Kidney capillary endothelial cell (primary cell): ENCODE measurements around the gene SLC49A3.
"Not testable (repeated sequence)": the region's sequence is repeated elsewhere in the genome, so short reads cannot be mapped to it uniquely, and the experiment has no call there.

Experiments
- DNase-seq: peaks from one replicate; pipeline ENCODE4 v3.0.0-alpha.2; 2018; ENCODE audit warnings: low spot score

SLC49A3 gene

DNA sequence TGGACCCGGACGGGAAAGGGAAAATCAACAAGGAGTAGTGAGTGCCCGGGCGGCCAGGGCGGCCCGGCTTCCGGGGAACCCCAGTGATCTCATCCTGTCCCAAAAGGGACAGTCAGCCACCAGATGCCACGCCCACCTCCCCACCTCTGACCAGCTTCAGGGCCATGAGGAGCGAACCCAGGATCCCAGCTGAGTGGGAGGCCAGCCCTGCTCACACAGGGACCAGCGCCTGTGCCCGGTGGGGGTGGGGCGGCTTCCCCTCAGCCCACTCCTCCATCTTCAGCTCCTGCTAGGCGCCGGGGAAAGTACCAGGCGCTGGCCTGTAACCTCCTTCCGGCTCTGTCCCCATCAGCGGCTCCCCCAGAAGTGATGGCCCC is 8.4 kb downstream of the SLC49A3 start:
- no peak for DNase-seq

DNA sequence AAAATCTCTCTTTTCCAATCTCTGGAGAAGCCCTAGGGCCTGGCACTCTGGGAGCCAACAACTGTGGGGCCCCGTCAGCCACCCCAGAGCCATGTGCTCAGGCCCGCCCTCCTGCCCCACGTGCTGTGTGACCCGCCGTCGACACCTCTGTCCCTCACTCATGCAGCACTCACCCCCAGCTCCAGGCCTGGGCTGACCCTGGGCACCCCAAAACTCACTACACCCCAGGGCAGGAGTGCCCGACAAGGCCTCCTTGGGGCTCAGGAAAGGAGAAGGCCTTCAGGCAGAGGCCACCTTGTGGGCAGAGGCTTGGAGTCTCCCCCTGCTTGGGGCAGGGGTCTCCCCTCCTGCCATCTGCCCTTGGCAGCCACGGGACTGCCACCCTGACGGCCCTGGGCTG is 8.9 kb downstream of the SLC49A3 start:
- DNase-seq = no peak

DNA sequence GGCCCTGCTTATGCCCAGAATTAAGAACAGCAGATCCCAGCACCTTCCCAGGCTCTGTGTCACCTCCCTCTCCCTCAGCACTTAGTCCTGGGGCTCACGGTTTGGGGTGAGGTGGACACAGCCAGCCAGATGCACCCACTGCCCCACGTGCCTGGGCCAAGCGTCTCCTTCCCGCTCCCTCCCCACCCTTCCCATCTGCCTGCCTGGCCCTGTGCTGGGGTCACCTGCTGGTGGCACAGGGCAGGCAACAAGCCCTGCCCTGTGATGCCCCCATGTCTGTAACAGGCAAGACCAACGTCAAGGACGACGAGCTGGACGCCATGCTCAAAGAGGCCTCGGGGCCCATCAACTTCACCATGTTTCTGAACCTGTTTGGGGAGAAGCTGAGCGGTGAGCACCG is 9.3 kb downstream of the SLC49A3 start:
- no peak for DNase-seq

DNA sequence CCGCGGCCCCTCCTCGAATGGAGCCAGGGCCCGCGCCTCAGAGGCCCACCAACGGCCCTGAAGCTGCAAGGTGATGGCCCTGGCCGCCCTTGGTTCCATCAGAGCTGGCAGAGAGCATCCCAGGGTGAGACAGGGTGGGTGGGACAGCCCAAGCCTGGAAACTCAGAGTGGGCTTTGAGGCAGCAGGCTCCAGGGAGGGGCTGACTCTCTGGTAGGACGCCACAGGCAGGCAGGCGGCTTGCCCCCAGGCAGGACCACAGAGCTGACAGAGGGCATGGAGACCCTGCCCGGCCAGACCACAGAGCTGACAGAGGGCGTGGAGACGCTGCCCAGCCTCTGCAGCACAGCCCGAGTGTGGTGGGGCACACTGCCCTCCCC is 9.9 kb downstream of the SLC49A3 start:
- DNase-seq = no peak

DNA sequence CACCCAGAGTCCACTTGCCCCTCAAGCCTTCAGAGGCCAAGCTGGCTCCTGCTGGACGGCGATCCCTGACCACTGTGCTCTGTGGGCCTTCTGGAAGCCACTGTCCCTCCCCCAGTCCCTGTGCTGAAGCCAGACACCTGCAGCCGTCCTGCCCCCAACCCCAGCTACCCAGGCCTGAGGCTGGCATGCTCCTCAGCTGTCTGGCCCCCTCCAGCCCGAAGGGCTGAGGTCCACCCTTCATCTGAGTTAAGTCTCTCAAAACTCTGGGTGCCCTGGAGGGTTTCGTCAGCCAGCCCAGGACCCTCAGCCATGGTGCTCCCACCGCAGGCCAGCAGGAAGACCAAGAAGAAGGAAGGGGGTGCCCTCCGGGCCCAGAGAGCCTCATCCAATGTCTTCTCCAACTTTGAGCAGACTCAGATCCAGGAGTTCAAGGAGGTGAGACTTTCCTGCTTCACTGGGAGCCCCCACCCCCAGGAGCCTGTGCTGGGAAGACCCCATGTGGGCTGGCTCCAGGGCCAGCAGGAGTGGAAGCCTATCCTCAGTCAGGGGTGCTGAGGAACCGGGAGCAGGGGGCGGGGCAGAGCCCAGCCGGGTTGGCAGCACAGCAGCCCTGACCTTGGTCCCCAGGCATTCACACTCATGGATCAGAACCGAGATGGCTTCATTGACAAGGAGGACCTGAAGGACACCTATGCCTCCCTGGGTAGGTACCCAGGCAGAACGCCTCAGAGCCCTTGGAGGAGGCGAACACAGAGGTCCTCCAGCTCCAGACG is 10.4 kb downstream of the SLC49A3 start:
- no peak for DNase-seq

DNA sequence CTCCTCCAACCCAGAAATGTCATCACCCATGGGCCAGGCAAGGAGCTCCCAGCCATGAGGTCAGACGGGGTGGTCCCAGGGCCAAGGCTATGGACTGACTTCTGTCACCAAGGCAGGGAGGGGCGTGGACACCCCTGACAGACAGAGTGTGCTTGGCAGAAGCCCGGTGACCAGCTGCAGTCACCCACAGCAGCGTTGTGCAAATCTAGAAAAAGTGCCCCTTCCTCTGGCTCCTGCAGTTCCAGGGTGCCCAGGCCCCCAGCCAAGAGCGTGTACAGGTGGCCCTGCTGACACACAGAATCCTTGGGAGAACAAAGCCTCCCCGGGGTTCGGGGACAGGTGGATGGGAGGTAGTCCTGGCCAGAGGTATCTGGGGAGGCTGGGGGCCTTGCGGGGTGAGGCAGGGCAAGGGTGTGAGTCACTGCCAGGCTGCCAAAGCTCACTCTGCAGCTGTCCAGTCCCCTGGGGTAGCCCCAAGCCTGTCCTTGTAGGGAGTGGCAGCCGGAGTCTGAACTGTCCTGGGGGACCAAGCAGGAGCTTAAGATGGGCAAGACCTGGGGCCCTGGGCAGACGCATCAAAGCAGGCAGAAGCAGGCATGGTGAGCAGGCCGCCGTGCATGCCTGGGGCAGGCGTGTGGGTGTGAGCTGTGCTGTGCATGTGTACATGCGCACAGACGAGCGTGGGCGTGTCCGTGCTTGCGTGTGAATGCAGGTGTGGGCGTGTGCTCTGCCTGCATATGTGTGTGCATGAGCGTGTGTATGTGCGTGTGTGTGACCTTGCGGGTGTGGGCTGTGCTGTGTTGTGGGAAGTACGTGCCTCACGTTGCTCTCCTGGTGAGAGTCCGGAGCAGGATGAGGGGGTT is 11.3 kb downstream of the SLC49A3 start:
- no peak for DNase-seq

DNA sequence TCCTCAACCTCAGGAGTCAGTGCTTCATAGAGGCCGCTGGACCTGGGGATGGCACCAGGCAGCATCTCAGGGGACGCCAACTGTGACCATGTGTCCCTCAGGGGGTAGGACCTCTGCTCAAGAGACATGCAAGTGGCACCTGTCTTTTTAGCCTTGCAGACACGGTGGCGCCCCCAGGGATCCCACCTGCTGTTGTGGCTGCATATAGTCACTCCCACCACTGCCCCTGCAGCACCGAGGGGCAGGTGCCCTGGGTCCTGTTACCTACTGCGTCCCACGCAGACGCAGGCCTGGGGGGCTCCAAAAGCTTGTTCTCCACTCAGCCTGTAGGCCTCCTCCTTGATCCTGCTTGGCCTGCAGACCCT is 12.1 kb downstream of the SLC49A3 start:
- no peak for DNase-seq

DNA sequence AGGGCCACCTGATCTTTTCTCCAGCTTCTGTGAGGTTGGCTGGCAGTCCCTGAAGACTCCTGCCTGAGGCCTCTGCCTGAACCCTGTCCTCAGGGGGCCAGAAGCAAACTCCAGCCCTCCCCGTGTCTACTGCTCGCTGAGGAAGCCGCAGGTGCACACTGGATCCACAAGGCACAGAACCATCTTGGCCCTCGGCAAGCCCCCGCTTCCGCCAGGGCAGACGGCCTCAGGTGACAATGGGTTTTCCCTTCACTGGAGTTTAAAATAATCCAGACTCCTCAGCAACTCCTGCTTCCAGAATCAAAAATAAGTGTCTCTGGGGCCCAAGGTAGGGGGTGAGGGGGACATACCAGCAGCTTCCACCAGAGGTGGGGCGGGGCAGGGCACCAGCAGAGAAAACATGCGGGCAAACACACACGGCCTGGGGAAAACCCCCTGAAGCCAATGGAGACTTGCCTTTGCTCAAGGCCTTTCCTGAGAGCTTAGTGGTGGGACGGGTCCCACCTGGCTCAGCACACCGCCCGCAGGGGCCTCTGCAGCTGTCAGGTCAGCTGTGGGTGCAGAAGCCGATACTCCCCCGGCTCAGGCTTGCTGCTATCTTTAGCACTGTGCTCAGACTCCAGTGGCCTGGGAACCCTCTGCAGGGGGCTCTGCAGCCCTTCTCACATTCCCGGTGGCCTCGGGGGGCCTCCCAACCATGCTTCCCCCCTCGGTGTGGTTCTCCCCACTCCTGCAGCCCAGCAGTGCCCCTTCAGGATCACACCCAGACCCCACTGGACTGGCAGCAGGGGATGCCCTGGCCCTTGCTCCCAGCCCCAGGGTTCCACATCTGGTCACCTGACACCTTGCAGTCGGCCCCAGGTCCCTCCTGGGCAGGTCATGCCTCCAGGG is 12.7 kb downstream of the SLC49A3 start:
- DNase-seq = no peak

DNA sequence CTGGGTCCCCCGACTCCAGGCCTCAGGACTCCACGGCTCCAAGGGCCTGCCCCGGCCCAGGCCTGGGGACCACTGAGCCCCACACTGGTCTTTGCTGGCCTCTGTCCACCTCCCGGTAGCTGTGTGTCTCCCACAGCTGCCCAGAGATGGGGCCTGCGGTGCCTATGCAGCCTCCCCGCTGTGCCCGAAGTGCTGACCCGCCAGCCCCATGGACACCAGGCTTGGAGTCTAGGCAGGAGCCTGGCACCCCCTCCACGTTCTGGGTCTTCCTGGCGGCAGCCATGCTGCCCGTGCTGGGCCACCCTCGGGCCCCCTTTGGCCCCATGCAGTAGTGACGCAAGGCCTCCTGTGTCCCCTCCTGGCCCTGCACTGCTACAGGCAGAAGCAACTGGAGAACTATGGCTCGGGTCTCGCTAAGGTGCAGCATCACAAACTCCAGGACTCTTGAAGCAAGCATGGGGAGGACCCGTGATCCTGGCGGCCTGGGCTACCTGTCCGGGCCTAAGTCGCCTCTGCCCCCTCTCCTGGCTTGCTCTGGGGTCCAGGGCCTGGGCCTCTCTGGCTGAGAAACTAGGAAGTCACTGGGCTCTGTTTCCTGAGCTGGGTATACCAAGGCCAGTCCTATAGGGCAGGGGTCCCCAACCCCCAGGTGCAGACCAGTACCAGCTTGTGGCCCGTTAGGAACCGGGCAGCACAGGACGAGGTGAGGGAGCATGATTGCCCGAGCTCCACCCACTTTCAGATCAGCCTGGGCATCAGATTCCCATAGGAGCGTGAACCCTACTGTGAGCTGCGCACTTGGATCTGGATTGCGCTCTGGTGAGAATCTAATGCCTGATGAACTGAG is 13.7 kb downstream of the SLC49A3 start:
- DNase-seq = no peak

DNA sequence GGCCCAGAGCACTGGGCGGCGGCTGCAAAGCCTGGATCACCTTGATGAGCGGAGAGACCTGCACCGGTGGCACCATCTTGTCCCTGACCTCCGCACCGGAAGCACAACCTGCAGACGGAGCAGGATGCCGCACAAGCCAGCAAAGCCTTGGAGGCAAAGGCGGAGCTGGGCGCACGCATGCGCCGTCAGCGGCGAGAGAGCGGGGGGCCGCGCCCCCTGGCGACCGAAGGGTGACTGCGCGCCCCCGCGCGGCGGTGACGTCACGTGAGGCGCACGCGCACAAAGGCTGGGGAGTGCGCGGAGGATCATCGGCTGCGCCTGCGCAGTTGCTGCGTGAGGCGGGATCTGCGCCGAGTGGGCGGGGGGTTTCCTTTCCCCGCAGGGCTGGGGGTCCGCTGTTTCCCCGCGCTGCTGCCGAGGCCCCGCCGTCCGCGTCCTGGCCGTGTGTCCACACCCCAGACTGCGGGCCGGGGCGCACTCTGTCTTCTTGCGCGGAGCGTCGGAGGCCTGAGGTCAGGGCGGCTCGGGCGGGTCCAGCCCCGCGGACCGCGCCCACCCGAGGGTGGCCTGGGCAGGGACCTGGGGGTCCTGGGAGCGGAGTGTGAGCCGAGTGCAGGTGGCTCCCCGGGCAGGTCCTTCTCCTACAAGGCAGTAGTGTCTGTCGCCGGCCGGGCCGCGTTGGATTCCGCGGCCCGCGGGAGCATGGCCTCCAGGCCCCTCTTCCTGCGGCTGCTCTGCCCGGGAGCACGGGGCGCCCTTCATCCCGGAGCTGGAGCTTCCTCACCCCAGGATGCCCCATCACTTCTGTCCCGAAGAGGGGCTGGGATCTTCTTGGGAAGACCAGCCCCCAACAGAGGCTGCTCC is 14.5 kb downstream of the SLC49A3 start, which contains the start of the genes ATP5ME and MYL5:
ATP5ME (minus strand) TSS at position 105 of the 864 bp plus-strand sequence; CDS start at position 76, 29 bp downstream.
MYL5 (plus strand) TSS at position 371 of the 864 bp plus-strand sequence. CDS start 3,485 bp downstream, outside the sequence.
- peak; percentile 95 for DNase-seq

DNA sequence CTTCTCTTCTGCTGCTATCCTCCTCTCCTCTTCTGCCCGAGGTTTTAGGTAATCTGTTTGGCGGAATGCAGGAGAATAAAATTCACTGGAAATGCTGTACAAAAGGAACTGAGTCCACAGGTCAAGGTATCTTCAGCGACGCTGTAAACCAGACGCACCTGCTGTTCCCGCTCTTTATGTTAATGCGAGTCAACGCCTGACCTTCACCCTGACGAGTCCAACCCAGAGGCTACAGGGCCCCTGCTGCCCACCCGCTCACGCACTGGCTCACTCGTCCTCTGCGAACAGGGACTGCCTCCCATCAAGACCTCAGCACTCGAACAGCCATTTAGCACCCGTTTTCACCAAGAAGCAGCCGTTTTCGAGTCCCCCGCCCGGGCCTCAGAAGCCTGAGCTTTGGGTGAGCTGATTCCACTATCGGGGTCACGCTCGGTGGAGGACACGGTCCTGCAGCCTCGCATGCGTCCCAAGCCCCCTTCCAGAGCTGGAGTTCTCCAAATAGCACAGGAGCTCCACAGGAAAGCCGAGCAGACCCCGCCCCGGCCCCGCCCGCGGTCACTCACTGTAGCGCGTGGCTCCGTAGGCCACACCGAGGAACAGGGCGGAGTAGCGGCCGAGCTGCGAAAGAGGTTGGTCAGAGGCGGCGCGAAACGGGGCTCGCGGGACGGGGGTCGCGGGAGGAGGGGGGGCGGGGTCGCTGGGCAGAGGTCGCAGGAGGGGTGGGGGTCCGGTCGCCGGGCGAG is 15.4 kb downstream of the SLC49A3 start:
- no peak for DNase-seq

DNA sequence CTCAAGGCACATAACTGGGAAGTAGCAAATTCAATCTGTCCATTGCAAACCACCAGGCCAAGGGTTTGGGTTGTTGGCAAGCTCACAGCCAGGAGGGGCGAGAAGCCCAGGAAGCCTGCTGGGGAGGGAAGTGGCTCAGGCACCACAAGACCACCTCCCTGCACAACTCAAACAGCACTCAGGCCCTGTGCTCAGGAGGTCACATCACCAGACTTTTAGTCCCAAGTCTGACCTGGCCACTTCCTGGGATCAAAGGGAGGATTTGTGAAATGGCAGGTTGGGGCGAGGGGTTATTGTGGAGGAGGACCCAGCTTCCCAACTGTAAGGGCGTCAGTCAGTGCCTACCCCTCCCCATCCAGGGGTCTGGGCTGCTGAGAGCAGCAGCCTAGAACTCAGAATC is 17.2 kb downstream of the SLC49A3 start:
- no peak for DNase-seq

DNA sequence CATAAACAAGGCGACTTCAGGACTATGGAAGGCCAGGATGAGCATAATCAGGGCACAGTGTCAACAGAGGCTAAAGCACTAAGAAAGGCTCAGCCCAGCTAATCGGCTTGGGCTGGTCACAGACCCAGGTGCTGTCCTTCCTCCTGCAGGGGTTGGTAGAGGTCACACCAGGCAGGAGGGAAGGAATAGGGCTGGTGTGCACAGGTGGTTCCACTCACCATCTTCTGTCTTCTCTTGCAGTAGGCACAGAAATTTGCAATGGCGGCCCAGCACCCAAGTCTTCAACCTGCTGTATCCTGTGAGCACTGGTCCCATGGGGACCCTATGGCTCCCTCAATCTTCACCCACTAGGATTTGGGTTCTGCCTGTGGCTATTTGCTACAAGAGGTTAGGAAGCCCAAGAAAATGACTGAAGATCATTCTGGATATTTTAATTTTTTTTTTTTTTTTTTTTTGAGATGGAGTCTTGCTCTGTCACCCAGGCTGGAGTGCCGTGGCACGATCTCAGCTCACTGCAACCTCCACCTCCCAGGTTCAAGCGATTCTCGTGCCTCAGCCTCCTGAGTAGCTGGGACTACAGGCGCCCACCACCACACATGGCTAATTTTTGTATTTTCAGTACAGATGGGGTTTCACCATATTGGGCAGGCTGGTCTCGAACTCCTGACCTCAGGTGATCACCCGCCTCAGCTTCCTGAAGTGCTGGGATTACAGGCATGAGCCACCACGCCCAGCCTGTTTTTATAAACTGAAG is 19.0 kb downstream of the SLC49A3 start:
- DNase-seq = not testable (repeated sequence)

DNA sequence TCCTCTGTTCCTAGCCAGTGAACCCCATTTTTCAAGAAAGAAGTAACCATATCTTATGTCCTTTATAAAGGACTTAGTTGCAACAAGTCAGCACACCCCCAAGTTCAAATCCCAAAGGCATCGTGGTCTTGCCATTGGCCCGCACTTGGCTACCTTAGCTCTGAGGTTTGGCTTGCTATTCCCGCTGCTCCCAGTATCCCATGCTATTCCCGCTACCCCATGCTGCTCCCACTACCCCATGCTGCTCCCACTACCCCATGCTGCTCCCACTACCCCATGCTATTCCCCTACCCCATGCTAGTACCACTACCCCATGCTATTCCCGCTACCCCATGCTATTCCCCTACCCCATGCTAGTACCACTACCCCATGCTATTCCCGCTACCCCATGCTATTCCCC is 20.7 kb downstream of the SLC49A3 start:
- DNase-seq = not testable (repeated sequence)

DNA sequence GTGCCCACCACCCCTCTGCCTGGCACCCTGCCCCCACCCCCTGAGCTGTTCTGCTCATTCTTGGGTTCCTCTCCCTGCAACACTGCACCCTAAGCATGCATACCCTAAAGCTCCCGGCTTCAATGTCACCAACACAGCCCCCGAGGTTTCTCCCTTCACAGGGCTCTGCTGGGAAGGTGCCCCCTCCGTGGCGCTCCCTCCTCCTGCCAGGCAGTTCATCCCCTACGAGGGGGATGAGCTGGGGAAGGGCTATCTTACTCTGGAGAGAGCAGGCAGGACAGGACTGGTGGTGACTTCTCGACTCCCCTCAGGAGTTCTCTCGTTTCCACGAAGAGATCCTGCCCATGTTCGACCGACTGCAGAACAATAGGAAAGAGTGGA is 21.4 kb downstream of the SLC49A3 start:
- no peak for DNase-seq

DNA sequence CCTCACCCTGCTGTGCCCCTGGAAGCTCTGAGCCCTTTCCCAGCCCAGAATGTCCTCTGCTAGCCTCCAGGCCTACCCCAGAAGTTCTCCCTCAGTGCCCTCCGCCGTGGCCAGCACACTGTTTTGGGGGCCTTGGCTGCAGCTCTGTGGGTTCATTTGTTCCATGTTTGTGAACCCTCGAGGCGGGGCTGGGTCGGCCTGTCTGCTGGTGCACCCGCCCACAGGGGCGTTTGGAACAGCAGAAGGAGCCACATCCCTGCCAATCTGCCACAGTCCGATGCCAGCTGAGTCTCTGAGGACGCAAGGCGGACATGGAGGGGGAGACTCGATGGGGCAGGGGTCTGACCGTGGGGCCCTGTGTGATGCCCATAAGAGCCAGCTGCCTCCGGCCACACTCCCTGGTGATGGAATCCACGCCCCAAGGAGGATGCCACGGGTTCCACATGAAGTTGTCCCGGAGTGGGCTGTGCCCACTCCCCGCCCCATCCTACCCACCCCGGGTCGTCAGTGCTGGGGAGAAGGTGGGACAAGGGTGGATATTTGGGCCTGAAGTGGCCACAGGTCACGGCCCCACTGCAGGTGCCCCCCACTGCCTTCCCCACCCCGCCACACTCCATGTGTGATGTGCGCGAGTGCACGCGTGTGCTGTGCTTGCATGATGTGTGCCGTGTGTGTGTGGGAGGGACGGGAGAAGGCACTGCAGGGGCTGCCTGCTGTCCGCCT is 22.0 kb downstream of the SLC49A3 start:
- DNase-seq = no peak

DNA sequence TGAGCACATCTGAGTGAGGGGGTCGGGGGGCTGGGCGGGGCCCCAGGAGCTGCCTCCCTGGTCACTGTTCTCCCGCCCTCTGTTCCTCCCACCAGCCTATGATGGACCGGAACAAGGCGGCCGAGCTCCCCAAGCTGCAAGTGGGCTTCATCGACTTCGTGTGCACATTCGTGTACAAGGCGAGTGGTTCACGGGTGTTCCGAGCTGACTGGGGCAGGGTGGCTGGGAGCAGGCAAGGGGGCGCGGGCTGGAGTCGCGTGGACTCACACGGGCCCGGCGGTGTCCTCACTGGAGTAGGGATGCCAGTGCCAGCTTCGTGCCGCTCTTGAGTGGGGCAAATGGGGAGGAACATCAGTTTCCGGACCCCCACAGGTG is 22.5 kb downstream of the SLC49A3 start:
- no peak for DNase-seq

DNA sequence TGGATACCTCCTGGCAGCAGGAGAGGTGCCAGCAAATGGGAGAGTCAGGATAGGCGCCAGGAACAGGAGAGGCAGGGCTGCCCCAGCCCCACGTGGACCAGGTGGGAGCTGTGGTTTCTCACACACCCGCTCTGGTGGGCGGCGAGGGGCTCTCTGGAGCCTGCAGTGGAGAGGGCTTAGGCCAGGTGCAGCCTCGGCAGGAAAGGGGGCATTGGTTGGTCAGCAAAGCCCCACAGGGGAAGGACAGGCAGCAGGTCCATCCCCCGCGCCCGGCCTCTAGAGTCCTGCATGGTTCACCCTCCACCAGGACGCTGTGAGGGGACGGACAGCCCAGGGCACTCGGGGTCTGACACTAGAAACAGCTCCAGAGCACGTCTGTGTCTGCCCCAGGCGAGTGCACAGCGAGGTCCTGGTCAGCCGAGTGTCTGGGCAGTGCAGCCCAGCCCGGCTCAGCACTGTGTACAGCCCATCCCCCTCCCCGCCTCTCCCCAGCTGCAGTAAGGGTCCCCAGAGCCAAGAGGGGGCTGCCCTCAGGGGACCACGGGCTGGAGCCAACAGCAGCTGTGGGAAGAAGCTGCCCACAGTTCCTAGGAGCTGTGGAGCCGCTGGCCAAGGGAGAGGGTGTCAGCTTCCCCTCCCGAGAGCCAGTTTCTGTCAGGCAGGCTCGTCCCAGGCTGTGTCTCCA is 23.1 kb downstream of the SLC49A3 start:
- no peak for DNase-seq
